ENCODE data around the gene EREG. TPM values are rescaled to one million over a fixed set of nuclear protein-coding genes. Genes with fewer than 3 reads are reported as not detected.

The EREG gene
- total RNA-seq, 1 donor, result 15.0 TPM

GRCh38 chr4:74329307-74329706 lies 35.6 kb upstream of the EREG start:
- no peak for DNase-seq (ENCODE audit: low read depth)
- no peak for TF ChIP-seq CTCF (IDR thresholded peaks at IDR 0.05; ENCODE audit: insufficient read depth, low read length)
- no peak overlapping the region for H3K4me3 ChIP-seq (ENCODE audit: low read depth, low read length)

GRCh38 chr4:74330295-74330750 lies 34.6 kb upstream of the EREG start:
- TF ChIP-seq CTCF (IDR thresholded peaks at IDR 0.05; ENCODE audit: insufficient read depth, low read length), result no peak

GRCh38 chr4:74331252-74331651 lies 33.7 kb upstream of the EREG start:
- TF ChIP-seq CTCF (IDR thresholded peaks at IDR 0.05; ENCODE audit: insufficient read depth, low read length), result no peak
- no peak overlapping the region for H3K4me3 ChIP-seq (ENCODE audit: low read depth, low read length)
- no peak for DNase-seq (ENCODE audit: low read depth)

More at GRCh38 chr4:74330295-74330750, 34.6 kb upstream of the EREG start:
- no peak overlapping the region for H3K4me3 ChIP-seq (ENCODE audit: low read depth, low read length)
- DNase-seq (ENCODE audit: low read depth), result no peak

GRCh38 chr4:74331944-74332343 lies 33.0 kb upstream of the EREG start:
- no peak for TF ChIP-seq CTCF (IDR thresholded peaks at IDR 0.05; ENCODE audit: insufficient read depth, low read length)
- DNase-seq (ENCODE audit: low read depth), result no peak
- H3K4me3 ChIP-seq (ENCODE audit: low read depth, low read length), result no peak overlapping the region

- no peak overlapping the region for H3K4me3 ChIP-seq (ENCODE audit: low read depth, low read length)
- TF ChIP-seq CTCF (IDR thresholded peaks at IDR 0.05; ENCODE audit: insufficient read depth, low read length), result no peak
- DNase-seq (ENCODE audit: low read depth), result no peak
These were observed 30.3 kb upstream of the EREG start for GRCh38 chr4:74334636-74335035.

- no peak overlapping the region for H3K4me3 ChIP-seq (ENCODE audit: low read depth, low read length)
- no peak for DNase-seq (ENCODE audit: low read depth)
- TF ChIP-seq CTCF (IDR thresholded peaks at IDR 0.05; ENCODE audit: insufficient read depth, low read length), result no peak
These were observed 29.5 kb upstream of the EREG start for GRCh38 chr4:74335341-74336021.
